Measurements from ENCODE around the gene RALGDS.

The RALGDS gene

DNA sequence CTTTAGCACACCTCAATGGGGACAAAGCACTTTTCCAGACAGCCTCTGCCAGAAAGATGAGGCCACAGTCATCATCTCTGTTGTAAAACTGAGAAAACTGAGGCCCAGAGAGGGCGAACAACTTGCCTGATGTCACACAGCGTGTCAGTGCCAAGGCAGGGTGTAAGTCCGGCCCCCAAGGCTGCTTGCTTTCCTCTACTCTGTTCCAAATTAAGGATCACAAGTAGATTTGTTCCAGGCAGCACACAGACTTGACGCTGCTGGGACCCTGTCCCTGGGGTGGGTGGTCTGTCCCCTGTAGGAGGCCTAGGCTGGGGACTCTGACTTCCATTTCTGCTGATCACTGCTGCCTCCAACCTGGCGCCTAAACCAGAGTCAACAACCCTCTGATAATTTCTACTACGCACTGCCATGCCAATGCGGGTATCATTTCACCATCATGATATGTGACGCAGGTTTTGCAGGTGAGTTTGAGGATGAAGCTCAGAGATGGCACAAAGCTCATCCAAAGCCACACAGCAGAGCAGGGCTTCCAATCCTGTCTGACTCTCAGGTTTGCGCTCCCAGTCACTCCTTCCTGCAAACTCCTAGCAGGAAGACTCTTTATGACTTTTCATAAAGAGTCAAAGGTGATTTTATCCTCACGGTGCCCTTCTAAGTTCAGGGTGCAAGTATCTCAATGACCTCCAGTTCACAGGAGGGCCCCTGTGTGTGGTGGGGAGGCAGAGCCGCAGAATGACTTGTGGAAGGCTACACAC, 13.5 kb upstream of the RALGDS start:
- no peak for DNase-seq

DNA sequence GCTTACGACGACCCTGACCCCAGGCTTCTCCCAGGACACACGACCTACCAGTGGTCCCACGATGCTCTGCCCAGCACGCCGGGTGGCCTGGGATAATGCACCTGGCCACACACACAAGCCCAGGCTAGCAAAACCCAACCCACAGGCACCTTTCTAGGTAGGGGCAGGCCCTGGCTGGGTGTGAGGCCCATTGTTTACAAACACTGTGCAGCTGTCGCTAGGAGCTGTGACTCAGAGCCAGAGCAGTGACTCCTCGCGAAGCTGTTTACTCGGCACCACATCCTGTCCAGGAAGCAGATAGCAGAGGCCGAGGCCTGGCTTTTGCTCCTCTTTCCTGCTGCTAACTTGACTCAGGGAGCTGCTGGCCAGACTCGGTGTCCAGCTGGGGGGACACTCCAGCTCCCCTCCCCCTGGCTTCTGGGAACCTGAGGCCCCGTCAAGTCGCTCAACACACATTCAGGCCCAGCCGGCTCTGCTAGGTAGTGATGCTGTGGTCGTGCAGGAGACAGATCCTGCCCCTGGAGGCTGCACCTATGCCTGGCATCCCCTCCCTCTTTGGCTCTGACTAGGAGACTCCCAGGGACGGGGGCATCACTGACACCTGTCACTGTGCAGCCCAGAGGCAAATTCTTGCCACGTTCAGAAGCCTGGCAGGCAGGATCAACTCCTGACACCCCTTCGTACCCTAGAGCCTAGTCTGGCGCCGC, 12.8 kb upstream of the RALGDS start:
- peak; percentile 71 for DNase-seq

DNA sequence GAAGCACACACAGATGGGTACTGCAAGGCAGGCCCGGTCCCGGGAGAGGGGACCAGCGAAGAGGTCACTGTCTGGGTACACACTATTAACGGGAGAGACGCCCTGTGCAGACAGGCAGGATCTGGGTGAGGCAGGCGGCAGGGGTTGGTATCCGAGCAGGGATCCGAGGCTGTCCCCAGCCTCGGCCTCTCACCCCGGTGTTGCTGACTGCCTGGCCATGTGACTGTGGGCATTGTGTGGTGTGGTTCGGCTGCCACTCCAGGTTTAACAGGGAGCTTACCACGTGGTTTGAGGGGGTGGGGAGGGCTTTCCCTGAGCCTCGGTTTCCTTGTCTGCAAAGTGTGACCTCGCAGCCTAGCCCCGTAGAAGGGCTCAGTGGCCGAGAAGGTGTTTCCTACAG, 11.1 kb upstream of the RALGDS start:
- DNase-seq = peak in 1 of 2 donors; percentile 63

DNA sequence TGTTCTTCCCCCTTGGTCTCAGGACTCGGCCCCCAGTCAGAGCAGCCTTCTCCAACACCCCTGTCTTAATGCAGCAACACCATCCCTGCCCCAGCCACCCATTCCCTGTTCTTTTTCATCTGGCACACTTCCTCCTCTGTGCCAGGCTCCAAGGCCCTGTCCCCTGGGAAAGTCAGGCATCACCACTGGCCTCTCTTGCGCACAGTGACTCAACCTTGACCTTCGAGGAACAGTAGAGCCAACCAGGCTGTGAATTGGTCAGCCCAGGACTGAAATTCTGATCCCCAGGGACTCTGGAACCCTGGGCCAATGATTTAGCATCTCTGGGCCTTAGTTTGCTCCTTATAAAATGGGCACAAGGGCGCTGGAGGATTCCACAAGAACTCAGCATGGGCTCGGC, 10.5 kb upstream of the RALGDS start:
- DNase-seq = no peak

DNA sequence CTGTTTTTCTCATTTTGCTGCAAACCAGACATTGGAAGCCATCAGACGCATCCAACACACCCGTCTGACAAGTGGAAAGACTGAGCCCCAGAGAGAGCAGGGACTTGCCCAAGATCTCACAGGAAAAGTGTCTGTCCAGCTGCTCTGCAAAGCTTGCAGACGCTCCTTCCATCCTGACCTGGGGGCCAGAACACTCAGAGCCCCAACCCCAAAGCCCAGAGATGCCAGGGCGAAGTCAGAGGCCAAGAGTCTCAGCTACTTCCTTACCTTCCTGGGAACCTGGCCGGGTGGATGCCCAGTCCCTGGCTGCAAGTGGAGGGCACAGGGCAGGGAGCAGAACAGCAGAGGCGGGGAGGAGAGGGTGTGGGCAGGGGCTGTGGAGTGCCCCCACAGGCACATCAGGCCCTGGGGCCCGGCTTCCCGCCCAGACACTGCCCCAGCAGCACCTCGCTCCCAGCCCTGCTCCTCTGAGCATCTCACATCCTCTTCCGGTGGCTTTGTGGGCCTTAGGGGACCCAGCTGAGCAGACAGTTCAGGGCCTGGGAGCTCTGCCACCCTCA, 9.7 kb upstream of the RALGDS start:
- DNase-seq = no peak

DNA sequence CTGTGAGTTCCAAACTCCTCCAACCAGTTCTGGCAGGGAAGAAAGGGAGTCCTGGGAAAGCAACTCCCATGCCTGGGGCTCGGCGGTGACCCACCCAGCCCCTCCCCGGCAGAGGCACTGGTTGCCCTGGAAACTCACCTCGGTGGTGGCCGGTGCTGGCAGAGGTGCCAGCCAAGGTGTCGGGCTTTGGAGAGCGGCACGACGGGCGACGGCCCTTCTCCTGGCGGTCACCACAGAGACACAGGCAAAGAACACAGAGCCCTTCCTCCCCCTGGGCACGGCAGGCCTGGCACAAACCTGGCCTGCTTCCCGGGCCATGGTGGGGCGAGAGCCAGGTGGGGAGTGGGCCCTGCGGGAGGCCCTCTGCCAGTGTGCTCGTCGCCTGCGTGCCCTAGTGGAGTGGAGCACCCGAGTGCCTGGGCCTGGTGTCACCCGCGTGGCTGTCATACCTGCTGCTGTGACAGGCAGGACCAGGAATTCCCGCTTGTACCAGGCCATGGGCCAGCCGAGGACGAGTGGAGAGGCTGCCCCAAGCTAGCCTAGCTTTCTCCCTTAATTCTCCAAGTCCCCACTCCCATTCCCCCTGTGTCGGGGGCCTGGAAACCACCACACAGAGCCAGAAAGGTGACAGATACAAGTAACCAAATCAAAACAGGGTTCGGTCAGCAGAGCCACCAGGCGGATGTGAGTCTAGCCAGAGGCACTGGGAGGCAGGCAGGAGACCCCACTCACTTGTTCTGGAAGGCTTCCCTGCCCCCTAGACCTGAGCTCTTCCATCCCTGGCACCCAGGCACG, 8.2 kb upstream of the RALGDS start:
- DNase-seq = peak in 1 of 2 donors; percentile 46

DNA sequence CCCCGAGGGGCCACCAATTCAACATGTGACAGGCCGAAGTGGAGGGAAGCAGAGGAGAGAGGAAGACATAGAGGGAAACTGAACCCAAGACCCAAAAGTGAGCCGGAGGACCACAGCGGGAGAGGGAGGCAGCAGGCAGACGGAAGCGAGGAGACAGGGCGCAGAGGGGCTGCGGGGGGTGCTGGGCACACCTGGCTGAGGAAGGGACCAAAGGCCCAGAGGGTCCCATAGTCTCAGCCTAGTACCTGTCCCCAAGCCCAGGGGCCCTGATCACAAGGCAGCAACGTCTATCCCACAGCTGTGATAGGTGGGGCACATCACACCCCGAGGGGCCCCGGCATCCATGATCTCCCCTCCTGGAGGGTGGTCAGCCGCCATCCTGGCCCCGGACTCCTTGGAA, 7.1 kb upstream of the RALGDS start:
- DNase-seq = no peak

DNA sequence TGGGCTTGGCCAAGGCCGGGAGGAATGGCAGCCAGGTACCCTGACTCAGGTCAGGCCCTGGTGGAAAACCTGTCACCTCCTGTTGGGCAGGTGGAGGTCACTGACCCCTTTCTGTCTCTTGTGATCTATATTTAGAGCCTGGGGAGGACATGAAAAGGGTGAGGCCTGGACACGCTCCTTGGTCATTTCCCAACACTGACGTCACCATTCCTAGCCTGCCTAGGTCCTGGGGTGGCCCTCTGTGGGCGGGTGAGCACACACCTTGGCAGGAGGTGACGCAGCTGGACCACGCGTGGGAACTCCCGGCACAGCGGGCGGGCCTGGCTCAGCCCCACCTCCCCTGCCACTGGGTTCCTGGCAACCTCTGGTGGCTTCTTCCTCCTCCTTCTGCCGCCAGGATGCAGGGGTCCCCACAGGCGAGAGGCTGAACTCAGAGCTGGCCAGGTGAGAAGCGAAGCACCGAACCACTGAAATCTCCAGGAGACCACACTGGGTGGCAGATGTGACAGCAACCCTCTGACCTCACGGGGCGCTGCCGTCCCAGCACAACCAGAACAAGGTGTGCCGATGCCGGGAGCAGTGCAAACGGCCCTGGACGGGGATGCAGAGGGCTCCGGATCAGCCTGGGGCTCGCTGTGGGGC, 6.4 kb upstream of the RALGDS start:
- DNase-seq = no peak

DNA sequence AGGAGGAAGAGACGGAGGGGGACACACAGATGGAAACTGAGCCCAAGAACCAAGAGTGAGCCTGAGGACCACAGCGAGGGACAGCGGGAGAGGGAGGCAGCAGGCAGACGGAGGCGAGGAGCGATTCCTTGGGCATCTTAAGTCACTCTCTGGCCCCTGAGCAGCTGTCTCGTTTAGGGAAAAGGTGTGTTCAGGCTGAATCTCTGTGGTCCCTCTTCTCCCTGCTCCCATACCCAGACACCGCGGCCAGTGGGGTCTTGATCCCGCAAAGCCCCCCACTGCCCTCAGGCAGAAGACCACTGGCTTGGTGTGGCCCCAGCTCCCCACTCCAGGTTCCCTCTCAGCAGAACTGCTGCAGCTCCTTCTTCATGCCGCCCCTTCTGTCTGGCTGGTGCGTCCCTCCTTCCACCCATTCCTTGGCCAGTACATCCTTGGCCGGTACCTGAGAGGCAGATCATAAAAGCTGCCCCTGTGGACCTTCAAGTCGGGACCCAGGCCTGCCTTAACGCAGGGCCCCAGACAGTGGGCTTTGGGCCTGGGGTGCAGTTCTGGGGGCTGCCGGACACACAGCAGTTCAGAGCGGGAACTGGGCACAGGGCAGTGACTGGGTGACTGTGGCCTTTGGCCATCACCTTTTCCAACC, 5.8 kb upstream of the RALGDS start:
- no peak for DNase-seq

DNA sequence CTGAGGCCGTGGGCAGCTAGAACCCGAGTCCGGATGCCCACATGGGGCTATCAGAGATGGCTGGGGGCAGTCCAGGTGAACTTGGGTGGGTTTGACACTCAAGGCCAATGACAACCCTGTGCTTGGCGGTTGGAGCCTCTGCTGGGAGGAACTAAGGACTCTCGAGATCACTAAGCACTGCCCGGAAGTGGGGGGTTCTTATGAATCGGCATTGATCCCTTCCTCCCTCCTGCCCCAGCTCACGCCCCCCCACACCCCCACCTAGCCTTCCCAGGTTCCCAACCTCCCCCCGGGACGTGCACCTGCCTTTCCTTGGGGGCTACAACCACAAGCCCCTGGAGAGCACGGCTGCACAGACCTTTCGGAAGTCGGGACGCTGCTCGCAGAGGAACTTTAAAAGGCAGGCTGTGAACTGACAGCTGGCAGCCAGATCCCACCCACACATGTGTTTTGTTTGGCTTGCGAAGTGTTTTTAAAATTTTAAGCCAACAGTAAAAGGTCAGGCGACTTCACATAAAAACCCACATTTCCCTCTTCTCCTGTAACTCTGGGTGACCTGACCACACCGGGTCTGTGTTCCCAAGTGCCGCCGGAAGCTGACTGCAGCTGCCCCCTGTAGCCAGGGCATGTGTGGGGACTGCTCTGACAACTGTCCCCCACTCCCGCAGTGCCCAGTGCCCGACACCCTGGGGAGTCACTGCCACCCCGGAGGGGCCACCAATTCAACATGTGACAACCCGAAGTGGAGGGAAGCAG, 5.1 kb upstream of the RALGDS start:
- no peak for DNase-seq

DNA sequence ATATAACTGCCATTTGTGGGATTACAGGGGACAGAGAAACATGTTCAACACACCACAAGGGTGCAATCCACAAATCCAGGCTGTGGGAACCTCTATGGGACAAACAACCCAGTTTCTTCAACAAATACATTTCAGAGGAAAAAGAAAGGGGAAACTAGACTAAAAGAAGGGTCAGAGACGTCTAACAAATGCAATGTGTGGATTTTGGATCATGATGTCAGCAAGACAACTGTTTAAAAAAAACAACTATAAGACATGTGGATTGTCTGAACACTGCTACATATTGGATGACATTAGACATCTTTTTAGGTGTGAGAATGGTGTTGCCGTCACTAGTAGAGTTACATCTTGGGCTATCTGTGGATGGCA, 3.9 kb upstream of the RALGDS start:
- no peak for DNase-seq

DNA sequence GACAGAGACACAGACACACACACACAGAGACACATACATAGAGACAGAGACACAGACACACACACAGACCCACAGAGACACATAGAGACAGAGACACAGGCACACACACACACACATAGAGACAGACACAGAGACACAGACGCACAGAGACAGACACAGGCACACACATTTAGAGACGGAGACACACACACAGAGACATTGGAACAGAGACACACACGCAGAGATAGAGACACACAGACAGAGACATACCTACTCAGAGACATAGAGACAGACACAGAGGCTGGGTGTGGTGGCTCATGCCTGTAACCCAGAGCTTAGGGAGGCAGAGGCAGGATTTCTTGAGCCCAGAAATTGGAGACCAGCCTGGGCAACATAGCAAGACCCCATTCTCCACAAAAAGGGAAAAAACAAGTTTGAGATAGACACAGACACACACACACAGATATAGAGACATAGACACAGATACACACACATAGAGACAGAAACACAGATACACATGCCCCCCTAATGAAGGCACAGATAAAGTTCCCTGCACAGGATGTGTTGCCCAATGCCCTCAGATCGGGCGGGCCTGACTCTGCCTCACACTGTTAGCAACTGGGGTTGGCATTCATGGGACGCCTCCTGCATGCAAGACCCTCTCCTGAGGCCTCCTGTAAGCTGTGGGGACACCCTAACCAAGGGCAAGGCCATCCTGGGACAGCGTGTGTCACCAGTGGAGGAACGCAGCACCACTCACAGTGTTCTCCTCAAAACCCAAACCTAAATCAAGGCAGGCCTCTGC, 3.3 kb upstream of the RALGDS start:
- no peak for DNase-seq

DNA sequence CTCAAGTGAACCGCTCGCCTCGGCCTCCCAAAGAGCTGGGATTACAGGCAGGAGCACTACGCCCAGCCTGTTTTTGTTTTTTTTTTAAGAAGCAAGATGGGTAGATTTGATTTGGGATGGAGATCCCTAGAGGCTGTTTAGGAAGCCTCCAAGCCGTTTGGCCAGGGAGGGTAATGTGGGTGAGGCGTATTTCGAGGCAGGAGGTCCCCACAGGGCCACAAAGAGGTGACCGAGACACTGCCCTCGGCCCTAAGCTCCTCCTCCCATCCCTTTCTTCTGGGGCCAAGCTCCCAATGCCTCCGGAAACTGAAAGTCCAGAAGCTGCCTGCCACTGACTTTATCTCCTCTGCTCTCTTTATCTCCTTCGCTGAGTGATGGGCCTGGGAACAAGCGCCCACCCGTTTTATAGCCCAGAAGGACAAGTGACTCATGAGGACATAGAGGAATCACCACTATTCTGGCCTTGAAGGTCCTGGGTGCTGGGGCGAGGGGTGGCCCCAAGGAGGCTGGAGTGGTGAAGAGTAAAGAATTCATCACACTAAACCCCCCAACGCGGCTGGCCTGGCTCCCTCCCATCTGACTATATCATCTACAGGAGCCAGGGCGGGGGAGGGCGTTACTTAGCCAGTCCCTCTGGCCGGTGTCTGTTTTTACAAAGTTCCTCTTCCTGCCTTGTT, 2.0 kb upstream of the RALGDS start:
- DNase-seq = no peak

DNA sequence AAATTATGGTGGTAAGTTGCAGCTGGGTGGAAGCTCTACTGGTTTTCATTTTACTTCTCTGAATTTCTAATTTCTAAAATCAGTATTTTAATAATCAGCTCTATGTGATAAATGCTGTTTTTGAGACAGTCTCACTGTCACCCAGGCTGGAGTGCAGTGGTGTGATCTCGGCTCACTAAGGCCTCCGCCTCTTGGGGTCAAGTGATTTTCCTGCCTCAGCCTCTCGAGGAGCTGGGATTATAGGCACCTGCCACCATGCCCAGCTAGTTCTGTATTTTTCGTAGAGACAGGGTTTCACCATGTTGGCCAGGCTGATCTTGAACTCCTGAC, 1.5 kb upstream of the RALGDS start:
- DNase-seq = no peak

DNA sequence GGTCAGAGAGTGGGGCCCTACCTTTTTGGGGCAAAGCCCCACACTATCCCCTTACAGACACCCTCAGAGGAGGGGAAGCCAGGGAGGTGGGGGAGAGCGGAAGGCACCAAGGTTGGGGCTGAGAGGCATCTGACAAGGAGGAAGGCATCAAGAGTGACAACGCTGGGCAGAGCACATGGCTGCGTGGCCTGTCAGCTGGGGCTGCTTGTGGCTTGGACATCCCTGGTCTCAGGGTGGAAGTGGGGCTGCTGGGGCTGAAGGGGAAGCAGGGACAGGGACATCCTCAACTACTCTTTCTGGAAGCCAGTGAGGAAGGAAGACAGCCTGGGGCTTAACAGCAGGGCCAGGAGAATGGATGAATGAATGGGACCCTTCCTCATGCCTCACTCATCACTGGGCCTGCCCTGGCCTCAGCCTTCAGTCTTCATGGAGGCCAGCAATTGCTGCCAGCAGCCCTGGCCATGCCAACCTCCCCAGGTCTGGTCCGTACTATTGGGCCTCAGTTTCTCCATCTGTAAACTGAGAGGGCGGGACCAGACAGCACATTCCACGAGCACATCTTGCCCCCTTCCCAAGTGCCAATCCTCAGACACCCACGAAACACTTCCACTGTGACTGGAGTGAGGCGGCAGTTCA, 993 bp upstream of the RALGDS start:
- DNase-seq = peak in 1 of 2 donors; percentile 60

DNA sequence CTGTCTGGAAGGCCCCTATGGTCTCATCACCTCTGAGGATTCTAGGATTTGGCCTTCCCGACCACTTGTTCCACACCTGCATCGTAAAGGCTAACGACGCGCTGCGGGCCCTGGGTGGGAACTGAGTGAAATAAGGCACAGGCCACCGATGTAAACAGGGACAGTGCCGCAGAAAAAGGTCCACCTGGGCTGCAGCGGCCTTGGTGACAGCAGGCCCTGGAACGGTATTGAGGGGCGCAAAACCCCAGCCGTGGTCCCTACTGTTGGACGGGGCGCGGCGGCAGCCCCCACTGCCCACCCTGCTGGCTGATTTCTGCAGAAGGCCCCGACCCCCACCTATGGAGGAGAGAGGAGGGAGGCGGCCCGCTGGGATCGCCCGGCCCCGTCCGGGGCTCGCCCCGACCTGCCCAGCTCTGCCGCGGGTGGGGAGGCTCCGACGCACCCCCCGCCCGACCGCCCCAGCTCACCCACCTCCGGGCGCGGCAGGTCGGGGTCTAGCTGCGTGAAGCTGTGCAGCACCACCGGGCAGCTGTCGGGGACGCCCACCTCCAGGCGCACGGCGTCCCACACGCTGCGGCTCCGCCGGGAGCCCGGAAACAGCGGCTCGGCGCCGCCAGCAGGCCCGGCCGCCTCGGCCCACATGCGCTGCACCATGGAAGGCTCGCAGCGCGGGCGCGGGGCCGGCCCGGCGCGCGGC, 391 bp downstream of the RALGDS start:
- no peak for DNase-seq

DNA sequence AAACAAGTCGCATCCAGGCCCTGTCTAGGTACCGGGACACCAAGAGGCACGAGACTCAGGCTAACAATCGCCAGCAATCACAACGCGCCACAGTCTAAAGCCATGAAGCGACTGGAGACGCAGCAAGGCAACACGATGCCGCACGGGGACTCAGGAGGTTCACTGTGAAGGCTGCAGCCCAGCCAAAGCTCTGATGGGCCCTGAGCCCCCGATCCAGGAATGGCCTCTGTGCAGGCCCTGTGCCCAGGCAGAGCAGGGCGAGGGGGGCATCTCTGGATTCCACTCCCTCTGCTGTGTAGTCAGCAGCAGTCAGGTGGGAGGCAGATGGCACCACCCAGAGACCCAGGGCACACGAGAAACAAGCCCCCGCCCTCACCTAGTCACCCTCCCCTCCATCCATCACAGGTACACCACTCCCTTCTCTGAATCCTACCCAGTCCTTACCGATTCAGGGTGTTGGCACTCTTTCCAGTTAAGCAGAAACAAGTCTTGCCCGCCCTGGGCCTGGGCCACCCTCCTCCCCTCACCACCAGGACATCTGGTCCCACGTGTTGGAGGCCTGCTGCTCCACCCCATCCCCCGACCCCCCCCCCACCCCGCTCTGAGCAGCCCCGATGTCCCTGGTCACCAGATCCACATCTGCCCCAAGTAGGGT, 1.1 kb downstream of the RALGDS start:
- DNase-seq = peak; percentile 35 to 42

DNA sequence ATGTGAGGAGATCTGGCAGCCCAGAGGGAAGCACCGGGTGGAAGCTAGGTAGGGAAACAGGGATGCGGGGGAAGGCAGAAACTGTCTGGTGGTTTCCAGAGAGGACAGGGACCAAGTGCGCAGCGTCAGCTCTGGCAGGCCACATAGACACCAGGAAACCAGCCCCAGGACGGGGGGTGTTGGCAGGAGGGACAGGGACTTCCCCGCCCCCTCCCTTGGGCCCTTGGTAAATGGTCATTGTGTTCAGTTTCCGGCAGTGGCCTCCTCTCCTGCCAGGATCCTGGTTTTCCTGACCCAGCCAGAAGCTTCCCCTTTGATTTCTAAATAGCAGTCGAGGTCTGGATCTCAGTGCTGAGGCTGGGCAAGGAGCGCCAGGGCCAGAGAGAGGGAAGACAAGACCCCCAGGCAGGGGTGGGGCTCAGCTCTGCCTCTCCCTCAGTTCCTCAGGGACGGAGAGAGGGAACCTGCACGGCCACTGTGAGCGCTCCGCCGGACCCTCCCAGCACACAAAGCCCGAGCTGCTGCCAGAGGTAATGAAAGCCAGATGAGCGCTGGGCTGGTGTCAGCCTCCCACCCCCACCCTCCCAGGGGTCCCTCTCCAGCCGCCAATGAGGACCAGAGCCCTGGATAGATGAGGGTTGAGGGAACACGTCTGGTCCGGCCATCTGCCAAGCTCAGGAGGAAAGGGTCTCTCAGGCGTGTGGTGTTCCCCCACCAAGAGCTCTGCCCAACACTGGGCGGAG, 1.8 kb downstream of the RALGDS start:
- DNase-seq = peak; percentile 82 to 84
